ENCODE results near the gene SELENOO.
A peak's percentile ranks its signal among the peaks of the same experiment; 100 is the strongest.

Gene SELENOO

DNA sequence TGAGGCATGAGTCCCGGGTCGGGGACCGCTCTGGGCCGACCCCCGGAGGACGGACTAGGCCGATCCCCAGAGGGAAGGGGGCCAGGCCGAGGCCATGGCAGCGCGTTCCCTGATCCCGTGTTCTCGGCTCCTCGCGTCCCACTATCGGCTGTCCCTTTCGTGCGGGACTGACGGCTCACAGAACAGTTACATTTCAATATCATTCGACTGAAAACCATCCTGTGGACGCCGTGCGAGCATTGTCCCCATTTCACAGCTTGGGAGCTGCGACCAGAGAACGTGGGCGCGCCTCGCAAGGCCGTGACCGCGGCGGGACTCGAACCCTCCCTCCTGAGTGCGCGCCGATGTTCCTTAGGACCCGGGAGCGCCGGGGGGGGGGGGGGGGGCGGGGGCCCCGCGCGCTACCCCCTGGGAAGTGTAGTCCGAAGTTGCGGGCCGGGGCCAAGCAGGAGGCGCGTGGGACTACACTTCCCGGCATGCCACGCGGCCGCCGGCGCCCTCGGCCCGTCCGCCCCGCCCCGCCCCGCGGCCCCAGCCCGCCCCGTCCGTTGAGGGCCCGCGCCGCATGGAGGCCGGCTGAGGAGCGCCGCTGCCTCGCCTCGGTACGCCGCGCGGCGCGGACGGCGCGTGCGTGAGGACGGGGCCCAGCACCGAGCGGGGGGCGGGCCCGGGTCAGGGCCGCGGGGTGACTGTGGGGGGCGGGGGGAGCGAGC, 15.3 kb upstream of the SELENOO start, which contains the start of gene TRABD:
Gene TRABD (plus strand): TSS at position 539 of the 713 bp plus-strand sequence. CDS start 7,148 bp downstream, outside the sequence.
- peak; percentile 78 for DNase-seq (ENCODE audit: low read depth)

DNA sequence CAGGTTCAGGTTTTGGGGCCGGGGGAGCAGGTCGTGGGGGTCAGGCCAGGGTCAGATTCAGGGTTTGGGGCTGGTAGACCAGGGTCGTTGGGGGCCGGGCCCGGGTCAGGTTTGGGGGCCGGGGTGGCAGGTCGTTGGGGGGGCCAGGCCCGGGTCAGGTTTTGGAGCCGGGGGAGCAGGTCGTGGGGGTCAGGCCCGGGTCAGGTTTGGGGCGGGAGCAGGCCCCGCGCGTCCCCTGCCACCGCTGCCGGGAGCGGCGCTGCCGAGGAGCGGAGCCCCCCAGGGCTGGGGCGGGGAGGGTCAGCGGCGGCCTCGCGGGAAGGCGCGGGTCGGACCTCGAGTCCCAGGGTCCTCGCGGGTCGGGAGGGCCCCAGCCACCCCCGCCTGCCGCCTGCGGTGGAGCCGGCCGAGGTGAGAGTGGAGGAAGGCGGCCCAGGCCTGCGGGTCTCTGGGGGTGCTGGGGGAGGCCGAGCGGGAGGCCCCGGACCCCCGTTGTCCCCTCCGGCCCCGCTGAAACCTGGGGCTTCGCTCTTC, 14.6 kb upstream of the SELENOO start:
- no peak for DNase-seq (ENCODE audit: low read depth)

- DNase-seq (ENCODE audit: low read depth): no peak
Measured at GRCh38 chr22:50186761-50187523, 13.9 kb upstream of the SELENOO start.

- DNase-seq (ENCODE audit: low read depth): no peak
Measured at GRCh38 chr22:50188356-50188755, 12.5 kb upstream of the SELENOO start.

DNA sequence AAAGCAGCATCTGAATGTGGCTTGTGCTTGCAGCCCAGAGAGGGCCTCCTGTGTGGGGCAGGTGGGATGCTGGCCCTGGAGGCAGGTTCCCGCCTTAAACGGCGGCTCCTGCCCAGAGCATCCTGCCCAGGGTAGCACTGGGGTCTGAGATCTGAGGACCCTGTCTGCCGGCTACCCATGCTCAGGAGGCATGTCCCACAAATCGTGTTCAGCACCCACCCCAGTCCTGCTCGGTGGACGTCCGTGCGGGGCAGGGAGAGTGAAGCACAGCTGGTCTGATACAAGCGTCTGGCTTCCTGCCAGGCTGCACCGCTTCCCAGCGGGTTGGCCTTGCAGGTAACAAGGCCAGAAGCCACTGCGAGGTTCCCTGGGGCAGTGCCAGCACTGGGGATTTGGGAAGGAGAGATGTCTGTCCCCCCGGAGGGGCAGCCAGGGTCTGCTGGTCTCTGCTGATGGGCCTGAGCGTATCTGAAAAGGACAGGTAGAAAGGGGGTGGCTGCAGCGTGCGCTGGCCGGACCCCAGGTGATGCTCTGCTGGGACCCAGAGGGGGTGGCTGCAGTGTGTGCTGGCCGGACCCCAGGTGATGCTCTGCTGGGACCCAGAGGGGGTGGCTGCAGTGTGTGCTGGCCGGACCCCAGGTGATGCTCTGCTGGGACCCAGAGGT, 11.5 kb upstream of the SELENOO start:
- no peak for DNase-seq (ENCODE audit: low read depth)

DNA sequence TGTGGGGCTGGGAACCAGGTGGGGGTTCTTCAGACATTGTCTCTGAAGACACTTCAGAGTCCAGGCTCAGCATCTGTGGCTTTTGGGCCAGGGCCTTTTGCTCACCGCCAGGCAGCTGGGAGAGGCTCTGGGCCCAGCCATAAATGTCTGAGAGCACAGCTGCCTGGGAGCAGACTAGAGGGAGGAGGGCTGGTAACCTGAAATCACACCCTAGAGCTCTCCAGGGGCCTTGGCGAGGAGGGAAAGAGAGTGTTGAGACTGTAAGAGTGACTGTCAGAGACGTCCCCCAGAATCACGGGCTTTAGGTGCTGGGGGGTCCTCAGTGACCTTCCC, 11.0 kb upstream of the SELENOO start:
- DNase-seq (ENCODE audit: low read depth): no peak

DNA sequence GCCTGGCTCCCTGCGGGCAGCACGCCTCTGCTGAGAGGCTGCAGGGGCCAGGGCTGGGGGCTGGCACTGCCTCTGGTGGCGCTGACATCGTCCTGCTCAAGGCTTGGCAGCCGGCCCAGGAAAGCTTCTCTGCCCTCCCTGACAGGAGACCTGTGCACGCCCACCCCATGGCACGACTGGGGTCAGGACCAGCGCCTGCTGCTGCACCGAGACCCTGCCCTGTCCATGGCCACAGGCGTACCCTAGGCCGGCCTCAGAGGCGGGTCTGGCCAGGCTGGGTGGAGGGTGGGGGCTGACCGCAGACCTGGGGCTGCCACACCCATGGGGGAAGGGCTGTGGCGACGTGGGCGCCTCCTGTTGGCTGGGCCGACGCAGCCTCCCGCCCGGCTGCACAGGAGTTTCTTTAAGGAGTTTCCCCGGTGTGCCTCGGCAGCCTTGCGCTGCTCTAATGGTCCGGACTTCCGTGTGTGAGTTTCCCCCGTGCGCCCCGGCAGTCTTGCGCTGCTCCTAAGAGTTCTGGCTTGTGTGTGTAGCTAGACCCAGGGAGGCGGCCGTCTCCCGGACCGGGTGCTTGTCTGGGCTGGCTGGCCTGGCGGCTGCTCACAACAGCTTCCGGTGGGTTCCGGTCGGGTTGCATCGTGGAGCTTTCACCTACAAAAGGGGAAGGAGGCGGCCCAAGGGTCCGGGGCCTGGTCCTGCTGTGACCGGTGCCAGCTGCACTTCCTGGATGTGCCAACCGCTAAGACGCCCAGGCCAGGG, 10.4 kb upstream of the SELENOO start:
- DNase-seq (ENCODE audit: low read depth): peak; percentile 64

DNA sequence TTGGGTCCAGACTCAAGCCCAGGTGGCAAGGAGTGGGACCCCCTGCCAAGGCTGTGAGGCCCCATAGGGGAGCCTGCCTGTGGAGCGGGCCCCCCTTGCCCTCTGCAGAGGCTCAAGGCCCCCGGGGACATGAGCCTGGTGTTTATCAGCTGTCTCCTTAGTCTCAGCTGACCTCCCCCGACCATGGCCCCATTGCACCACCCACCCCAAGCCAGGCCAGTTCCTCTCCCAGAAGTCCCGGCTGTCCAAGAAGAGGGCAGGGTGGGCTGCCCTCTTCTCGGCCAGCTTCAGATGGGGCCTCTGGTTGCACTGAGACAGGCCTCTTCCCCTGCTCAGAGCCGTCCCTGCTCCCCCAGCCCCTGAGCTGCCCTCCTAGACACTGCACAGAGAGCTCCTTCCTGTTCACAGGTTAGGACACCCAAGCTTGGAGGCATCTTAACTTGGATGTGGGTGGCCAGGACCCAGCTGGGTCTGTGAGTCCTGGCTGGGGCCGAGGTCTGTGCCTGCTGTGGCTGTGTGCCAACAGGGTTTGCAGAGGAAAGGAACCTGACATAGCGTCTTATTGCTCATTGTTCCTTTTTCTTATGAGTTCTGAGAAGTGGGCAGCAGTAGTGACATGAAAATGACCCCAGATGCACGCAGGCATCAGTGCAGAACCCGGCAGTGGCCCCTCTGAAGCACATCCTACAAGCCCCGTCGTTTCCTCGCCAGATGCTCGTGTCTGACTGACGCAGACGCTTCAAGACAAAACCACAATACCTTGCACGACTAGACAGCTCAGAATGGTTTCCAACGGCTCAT, 9.7 kb upstream of the SELENOO start:
- DNase-seq (ENCODE audit: low read depth): peak; percentile 71

DNA sequence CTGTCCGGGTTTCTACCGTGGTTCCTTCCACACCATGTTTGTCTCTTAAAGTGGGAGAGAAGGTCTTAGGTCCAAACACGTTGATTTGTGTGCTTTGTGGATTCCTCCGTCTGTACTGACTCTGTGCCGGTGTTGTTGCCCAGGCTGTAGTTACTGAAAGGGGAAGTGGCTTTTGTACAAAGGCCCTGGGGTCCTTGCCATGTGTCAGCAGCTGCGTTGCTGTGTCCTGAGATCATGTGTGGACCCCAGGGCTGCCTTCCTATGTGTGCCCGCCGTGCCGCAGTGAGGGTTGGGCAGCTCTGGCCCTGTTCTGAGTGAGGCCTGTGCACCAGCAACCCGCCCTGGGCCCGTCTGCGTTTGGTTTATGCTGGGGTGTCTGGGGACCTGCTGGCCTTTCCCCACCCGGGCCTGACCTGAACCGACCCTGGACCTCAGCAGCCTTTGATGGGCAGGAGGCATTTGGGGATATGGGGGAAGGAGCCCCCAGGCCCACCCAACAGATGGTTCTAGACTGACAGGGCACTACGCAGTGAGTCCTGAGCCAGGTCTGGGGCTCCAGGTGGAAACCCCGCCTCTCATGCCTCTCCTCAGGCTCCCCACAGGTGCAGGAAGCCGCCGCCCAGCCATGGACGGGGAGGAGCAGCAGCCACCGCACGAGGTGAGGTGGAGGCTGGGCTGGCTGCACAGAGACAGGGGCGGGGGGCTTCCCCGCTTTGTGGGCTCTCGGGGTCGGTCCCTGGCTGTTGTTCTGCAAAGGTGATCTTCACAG, 8.2 kb upstream of the SELENOO start:
- DNase-seq (ENCODE audit: low read depth): no peak

DNA sequence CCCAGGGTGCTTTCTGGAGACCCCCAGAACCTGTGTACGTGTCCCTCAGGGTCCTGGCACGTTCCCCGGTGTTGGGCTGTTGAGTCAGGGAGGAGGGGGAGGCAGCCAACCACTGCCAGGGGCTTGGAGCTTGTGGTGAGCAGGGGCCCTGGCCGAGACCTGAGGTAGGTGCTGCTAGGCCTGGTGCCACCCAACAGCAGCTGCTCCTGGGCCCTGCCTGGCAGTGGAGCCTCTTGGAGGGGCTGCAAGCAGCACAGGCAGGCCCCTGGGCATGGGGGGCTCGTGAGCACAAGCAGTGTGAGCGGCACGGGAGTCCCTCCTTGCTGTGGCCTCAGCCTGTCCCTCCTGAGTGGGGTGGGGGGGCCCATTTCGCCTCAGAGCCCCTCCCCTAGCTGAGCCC, 7.2 kb upstream of the SELENOO start:
- DNase-seq (ENCODE audit: low read depth): no peak

GRCh38 chr22:50194037-50194805, 6.6 kb upstream of the SELENOO start:
- no peak for DNase-seq (ENCODE audit: low read depth)

DNA sequence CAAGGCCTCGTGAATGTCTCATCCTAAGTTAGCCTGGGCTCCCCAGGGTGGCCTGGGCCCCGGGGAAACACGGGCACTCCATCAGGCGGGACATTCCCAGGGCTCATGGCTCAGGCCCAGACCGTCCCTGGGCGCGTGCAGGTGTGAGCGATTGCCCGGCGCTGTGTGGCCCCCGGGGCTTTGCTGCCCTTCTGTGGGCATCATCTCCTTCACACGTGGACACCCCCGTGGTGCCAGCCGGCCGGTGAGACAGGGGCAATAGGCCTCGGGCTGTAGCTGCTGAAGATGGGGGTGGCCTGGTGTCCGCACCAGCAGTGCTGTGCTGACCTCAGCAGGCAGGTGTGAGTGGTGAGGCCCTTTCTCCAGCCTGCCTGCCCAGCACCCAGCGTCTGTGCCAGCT, 4.6 kb upstream of the SELENOO start:
- DNase-seq (ENCODE audit: low read depth): no peak

GRCh38 chr22:50197000-50197800, 3.6 kb upstream of the SELENOO start:
- no peak for DNase-seq (ENCODE audit: low read depth)

DNA sequence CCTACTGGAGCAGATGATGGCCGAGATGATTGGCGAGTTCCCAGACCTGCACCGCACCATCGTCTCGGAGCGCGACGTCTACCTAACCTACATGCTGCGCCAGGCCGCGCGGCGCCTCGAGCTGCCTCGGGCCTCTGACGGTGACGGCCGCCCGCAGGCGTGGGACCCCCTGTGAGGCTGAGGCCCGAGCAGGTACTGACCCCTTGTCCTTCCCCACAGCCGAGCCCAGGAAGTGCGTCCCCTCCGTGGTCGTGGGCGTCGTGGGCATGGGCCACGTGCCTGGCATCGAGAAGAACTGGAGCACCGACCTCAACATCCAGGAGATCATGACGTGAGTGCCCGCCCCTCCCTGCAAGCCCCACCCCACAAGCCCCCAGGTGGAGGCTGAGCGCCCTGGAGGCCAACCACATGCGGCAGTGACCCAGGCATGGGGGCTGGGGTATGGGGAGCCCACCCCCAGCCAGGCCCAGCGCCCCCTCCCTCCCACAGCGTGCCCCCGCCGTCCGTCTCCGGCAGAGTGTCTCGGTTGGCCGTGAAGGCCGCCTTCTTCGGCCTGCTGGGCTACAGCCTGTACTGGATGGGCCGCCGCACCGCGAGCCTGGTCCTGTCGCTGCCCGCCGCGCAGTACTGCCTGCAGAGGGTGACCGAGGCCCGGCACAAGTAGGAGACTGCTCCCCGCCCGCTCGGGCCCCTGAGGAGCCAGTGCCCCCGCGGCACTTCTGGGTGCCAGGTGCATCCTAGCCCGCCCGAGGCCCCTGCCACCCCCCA, 2.8 kb upstream of the SELENOO start:
- DNase-seq (ENCODE audit: low read depth): no peak

DNA sequence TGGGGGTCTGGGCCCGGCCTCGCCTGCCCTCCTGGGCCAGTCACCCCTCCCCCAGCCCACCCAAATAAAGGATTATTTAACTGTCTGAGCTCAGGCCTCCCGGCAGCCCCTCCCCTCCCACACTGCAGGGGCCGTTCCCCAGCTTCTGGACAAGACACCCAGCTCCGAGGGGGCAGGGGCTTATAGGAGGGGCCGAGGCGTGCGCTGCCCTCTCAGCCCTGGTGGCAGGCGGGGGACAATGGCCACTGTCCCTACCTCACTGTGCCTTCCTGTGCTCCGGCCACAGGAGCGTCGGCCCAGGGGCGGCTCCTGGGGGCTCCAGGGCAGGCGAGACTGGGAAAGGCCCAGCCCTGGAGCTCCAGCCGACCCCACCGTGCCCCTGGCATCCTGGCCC, 2.2 kb upstream of the SELENOO start:
- no peak for DNase-seq (ENCODE audit: low read depth)

DNA sequence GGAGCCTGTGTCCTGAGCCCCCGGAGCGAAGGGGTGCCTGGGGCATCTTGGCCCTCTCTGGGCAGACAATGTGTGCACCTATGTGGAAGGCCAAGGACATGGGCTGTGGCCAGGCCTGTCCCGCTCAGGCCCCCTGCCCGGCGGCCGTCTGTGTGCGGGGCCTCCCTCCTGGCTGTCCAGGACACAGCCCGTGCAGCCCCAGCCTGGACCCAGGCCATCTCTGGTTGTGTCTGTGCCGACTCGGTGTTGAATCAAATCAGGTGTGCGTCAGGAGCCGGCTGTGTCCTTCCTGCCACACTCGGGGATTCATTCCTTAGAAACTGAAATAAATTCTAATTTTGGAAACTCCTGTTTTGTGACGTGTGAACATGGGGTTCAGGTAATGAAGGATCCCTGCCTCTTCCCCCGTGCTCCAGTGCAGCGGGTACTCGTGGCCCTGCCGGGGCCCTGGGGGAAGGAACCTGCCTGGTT, 1.5 kb upstream of the SELENOO start:
- DNase-seq (ENCODE audit: low read depth): no peak

DNA sequence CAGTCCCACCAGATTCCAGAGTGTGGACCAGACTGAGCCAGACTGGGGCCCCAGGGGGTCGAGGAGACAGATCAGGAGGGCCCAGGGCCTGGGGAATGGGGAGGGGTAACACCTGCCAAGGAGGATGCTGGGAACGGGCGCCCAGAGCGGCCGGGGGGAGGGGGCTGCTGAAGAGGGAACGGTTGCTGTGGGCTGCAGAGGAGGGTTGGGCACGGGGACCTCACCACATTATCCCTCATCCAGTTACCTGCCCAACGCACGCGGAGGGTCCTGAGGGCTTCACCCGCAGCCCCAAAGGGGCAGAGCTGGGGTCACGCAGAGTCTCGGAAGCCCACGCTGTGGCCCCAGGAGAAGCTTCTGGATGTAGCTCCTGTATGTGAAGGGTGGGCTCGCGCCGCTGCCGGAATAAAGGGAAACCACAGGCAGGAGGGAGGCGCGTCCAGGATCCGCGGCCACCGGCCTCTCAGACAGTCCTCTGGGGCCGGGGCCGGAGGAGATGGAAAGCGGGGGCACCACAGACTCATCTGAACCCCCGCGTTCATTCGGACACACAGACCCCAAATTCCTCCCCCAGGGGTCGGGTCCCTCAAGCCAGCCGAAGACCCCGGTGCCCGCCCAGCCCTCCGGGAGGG, 866 bp upstream of the SELENOO start:
- no peak for DNase-seq (ENCODE audit: low read depth)
